A673 (cell line): ENCODE measurements around the gene SHOC2. TPM values are rescaled to one million over a fixed set of nuclear protein-coding genes. Genes with fewer than 3 reads are reported as not detected.

Experiments used
- BruUV-seq: library from RNA; stranded (reverse); fragments of 400-500 nt; replicated peaks from 2 replicates; lab custom pipeline; 2021; lab: Mats Ljungman, UMichigan
- CTCF ChIA-PET: fragments of 300-600 bp; sonication (Branson Sonifier 250); formaldehyde crosslinking; loops from one replicate; lab custom pipeline; 2022; ENCODE audit warnings: antibody characterized with exemption; lab: Charles Lee
- POLR2A ChIA-PET: fragments of 300-600 bp; sonication (Branson Sonifier 250); formaldehyde crosslinking; loops from one replicate; lab custom pipeline; 2022; ENCODE audit warnings: antibody characterized with exemption; ENCODE audit not compliant: low non-redundant PET; lab: Charles Lee
- DNase-seq: peaks from one replicate; pipeline ENCODE4 v3.0.0-alpha.2; 2015; ENCODE audit warnings: low spot score
- H3K27ac ChIP-seq: fragments of 200-600 bp; sonication (generic); 2 replicates; pipeline ENCODE4 v1.5.1; 2016; ENCODE audit warnings: mixed run types, low read depth, mild to moderate bottlenecking, mixed read lengths, antibody characterized with exemption, low read length; ENCODE audit not compliant: poor library complexity, severe bottlenecking
- H3K27me3 ChIP-seq: fragments of 200-600 bp; sonication (generic); replicated peaks from 2 replicates; pipeline ENCODE4 v1.6.1; 2017; ENCODE audit warnings: mixed run types, low read depth, mild to moderate bottlenecking, mixed read lengths, antibody characterized with exemption, low read length; ENCODE audit not compliant: insufficient read depth, poor library complexity
- H3K36me3 ChIP-seq: fragments of 200-600 bp; sonication (generic); 2 replicates; pipeline ENCODE4 v1.6.1; 2016; ENCODE audit warnings: mixed run types, mild to moderate bottlenecking, mixed read lengths, antibody characterized with exemption, low read length; ENCODE audit not compliant: insufficient read depth, poor library complexity, severe bottlenecking
- H3K4me1 ChIP-seq: fragments of 200-600 bp; sonication (generic); 2 replicates; pipeline ENCODE4 v1.6.1; 2017; ENCODE audit warnings: mixed run types, mild to moderate bottlenecking, mixed read lengths, antibody characterized with exemption, low read length; ENCODE audit not compliant: insufficient read depth, poor library complexity, severe bottlenecking
- H3K4me3 ChIP-seq: fragments of 200-600 bp; sonication (generic); 2 replicates; pipeline ENCODE4 v1.5.1; 2016; ENCODE audit warnings: low read depth, mixed run types, mild to moderate bottlenecking, mixed read lengths, low read length; ENCODE audit not compliant: poor library complexity, severe bottlenecking
- H3K9me3 ChIP-seq: fragments of 200-600 bp; sonication (generic); 2 replicates; pipeline ENCODE4 v1.6.1; 2016; ENCODE audit warnings: mixed run types, low read depth, mild to moderate bottlenecking, mixed read lengths, antibody characterized with exemption, low read length; ENCODE audit not compliant: poor library complexity, severe bottlenecking
- EZH2 ChIP-seq: fragments of 200-600 bp; sonication (generic); IDR thresholded peaks from 2 replicates; pipeline ENCODE4 v1.6.1; 2017; ENCODE audit warnings: borderline replicate concordance, low read depth, mild to moderate bottlenecking, mixed read lengths, antibody characterized with exemption, low read length; ENCODE audit not compliant: poor library complexity, severe bottlenecking
- intact Hi-C: fragments of 100-400 bp; cut with micrococcal nuclease; formaldehyde crosslinking; loops from one replicate; pipeline ENCODE4 v1.10.0; 2022; ENCODE audit not compliant: unreplicated experiment
- total RNA-seq: library from RNA; stranded (reverse); gene quantifications from 2 replicates; pipeline ENCODE4 v1.2.3, GENCODE V29; 2021
- TF ChIP-seq, protein P1 (sequence below): fragments of 300-800, 200-600 bp; sonication (generic); conservative IDR thresholded peaks from 2 replicates; pipeline ENCODE4 v1.5.1; 2017; ENCODE audit warnings: low read depth, mild to moderate bottlenecking, antibody characterized with exemption, low read length, moderate library complexity, mixed read lengths

Gene SHOC2
- total RNA-seq, 1 experiment from 2014 or later: 37.6 TPM

DNA sequence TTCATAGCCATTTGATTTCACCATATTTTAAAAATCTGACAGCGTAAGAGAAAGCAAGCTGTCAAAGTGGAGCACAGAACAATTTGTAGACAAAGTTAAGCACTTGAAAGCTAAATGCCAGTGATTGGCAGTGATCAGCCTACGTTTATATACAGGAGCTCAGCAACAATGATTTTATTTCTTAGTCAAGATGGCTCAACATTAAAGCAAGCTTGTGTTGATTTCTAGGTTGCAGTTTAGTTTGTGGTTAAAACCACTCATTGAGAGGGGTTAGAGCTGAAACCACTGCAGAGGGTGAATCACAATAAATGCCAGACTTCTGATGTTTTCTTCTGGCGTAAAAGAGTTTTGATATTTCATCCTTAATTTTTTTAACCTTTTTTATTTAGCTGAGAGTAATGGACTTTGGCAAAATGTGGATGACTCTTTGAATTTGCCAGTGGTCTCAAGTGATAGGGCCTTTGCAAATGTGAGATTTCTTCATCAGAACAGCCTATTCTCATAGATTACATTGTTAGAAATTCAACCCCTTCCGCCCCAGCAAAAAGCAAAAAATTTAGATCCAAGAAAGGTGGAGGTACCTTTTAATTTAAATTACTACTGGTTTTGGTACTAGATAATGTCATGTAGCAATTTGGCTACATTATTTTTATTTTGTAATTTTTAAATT lies 73.8 kb downstream of the SHOC2 start:
- CTCF ChIA-PET: no interaction called here
- peaks cover 10% of the 10 kb centered on the region for H3K4me1 ChIP-seq
- POLR2A ChIA-PET: no interaction called here
- H3K27me3 ChIP-seq: no peaks in the 10 kb centered on the region
- no peak overlapping the region for H3K27ac ChIP-seq
- no peak overlapping the region for H3K4me3 ChIP-seq
- H3K36me3 ChIP-seq: no peaks in the 10 kb centered on the region
- intact Hi-C loops: no loop called here
- DNase-seq: no peak
- BruUV-seq: no TSS peak
- H3K9me3 ChIP-seq: no peaks in the 10 kb centered on the region
- no peak for TF ChIP-seq EZH2
- TF ChIP-seq, protein P1, sequence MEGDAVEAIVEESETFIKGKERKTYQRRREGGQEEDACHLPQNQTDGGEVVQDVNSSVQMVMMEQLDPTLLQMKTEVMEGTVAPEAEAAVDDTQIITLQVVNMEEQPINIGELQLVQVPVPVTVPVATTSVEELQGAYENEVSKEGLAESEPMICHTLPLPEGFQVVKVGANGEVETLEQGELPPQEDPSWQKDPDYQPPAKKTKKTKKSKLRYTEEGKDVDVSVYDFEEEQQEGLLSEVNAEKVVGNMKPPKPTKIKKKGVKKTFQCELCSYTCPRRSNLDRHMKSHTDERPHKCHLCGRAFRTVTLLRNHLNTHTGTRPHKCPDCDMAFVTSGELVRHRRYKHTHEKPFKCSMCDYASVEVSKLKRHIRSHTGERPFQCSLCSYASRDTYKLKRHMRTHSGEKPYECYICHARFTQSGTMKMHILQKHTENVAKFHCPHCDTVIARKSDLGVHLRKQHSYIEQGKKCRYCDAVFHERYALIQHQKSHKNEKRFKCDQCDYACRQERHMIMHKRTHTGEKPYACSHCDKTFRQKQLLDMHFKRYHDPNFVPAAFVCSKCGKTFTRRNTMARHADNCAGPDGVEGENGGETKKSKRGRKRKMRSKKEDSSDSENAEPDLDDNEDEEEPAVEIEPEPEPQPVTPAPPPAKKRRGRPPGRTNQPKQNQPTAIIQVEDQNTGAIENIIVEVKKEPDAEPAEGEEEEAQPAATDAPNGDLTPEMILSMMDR: no peak

DNA sequence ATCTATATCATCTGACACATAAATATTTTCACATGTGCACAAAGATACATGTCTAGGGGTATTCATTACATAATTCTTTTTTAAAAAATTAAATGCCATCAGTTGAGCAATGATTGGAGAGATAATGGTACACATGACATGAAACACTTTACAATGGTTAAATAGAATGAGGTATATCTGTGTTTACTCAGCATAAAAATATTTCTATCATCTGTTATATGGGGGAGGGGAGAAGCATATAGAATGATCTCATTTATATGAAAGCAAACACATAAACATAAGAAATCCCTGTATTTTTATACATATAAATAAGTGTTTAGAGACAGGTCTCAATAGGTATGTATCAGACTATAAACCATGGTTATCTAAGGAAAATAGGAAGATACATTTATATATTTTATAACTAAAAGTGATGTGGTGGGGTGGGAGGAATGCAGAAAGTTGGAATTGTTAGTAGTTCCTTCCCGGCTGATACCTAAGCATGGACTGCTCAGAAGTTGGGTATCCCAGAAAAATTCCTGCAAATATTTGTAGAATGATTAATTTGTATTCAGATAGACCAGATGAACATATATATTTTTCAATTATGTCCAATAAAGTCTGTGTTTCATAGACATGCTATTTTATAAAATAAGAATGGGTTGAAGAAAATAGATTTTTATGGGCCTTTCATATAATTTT lies 75.1 kb downstream of the SHOC2 start:
- Histone ChIP-seq H3K4me1 (peaks cover 10% of the 10 kb centered on the region), H3K4me3 (no peak overlapping the region), H3K36me3 (no peaks in the 10 kb centered on the region), H3K27ac (no peak overlapping the region), H3K9me3 (no peaks in the 10 kb centered on the region), H3K27me3 (no peaks in the 10 kb centered on the region)
- no peak for DNase-seq
- intact Hi-C loops: no loop called here
- no peak for TF ChIP-seq EZH2
- TF ChIP-seq, protein P1: no peak
- BruUV-seq: no TSS peak
- ChIA-PET POLR2A (no interaction called here), CTCF (no interaction called here)

DNA sequence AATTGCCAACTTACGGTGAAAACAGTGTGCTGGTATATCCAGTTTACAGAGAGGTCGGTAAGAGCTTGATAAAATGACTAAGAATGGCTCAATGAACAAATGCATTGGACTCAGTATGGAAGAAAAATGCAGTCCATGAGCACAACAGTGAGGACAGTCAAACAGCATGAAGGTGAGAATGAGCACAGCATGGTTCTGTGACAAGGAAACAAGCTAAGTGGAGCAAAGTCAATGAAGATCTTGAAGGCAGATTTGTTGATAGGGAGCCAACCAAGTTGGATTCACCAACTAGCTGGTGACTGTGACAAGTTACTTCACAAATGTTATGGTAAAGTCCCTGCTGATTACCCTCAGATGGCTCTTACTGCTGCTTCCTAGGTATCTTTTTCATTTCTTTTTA lies 75.9 kb downstream of the SHOC2 start:
- DNase-seq: no peak
- CTCF ChIA-PET: no interaction called here
- Histone ChIP-seq H3K27ac (no peak overlapping the region), H3K4me3 (no peak overlapping the region), H3K9me3 (no peaks in the 10 kb centered on the region), H3K4me1 (peaks cover 10% of the 10 kb centered on the region), H3K27me3 (no peaks in the 10 kb centered on the region), H3K36me3 (no peaks in the 10 kb centered on the region)
- TF ChIP-seq EZH2: no peak
- TF ChIP-seq, protein P1: no peak
- intact Hi-C loops: no loop called here
- POLR2A ChIA-PET: no interaction called here
- BruUV-seq: no TSS peak
